ENCODE measurements around the gene SAA1.

GRCh38 chr11:18312663-18313420 lies 46.8 kb downstream of the SAA1 start:
- TF ChIP-seq CTCF (conservative IDR thresholded peaks at IDR 0.05): no peak
- TF ChIP-seq ZFX (IDR thresholded peaks at IDR 0.05): no peak

Measured in C4-2B (cell line).